Natural killer cell (primary cell): Measurements from ENCODE around the gene GALNT10. TPM values are rescaled to one million over a fixed set of nuclear protein-coding genes. Genes with fewer than 3 reads are reported as not detected.

Experiments used
- ATAC-seq, 3 donors: fragments of 150-1000 bp in 2 of 3; fragments of 200-7000 bp in 1 of 3; cut with Tn5 transposase; 1 replicate in 1 of 3; 2 replicates in 2 of 3; pipeline ENCODE4 v1.10.0; 2021; ENCODE audit warnings: mild to moderate bottlenecking in 2 of 3, moderate library complexity in 2 of 3
- DNase-seq, 2 donors: peaks; one replicate each; pipeline versions ENCODE4 v3.0.0 to v3.0.0-alpha.2; 2013 to 2021; ENCODE audit warnings: mixed read lengths in 1 of 2
- H3K27ac ChIP-seq: one replicate; pipeline ENCODE4 v1.5.1; 2013; ENCODE audit warnings: mild to moderate bottlenecking, low read length
- H3K27me3 ChIP-seq: one replicate; pipeline ENCODE4 v1.6.1; 2013; ENCODE audit warnings: low read length; ENCODE audit not compliant: control insufficient read depth, insufficient read depth
- H3K36me3 ChIP-seq: one replicate; pipeline ENCODE4 v1.6.1; 2013; ENCODE audit warnings: low read length; ENCODE audit not compliant: control insufficient read depth, insufficient read depth
- H3K4me1 ChIP-seq: one replicate; pipeline ENCODE4 v1.6.1; 2013; ENCODE audit warnings: low read length; ENCODE audit not compliant: control insufficient read depth, insufficient read depth
- H3K4me3 ChIP-seq: one replicate; pipeline ENCODE4 v1.5.1; 2013; ENCODE audit warnings: low read length
- H3K9me3 ChIP-seq: one replicate; pipeline ENCODE4 v1.6.1; 2013; ENCODE audit warnings: low read length; ENCODE audit not compliant: control insufficient read depth, insufficient read depth
- H3K27ac Mint-ChIP-seq, 2 donors: one replicate each; pipeline ENCODE4 v1.8.0; 2022; ENCODE audit warnings: mild to moderate bottlenecking in 2 of 2, mixed read lengths in 2 of 2, moderate library complexity in 1 of 2
- H3K27me3 Mint-ChIP-seq, 2 donors: one replicate each; pipeline ENCODE4 v1.8.0; 2022; ENCODE audit warnings: low read depth in 2 of 2, mixed read lengths in 2 of 2
- H3K36me3 Mint-ChIP-seq: one replicate; pipeline ENCODE4 v1.8.0; 2022; ENCODE audit warnings: mixed read lengths
- H3K4me1 Mint-ChIP-seq, 2 donors: one replicate each; pipeline ENCODE4 v1.8.0; 2022; ENCODE audit warnings: mixed read lengths in 2 of 2
- H3K4me3 Mint-ChIP-seq: one replicate; pipeline ENCODE4 v1.8.0; 2022; ENCODE audit warnings: mild to moderate bottlenecking, moderate library complexity, mixed read lengths
- H3K9me3 Mint-ChIP-seq, 2 donors: one replicate each; pipeline ENCODE4 v1.8.0; 2022; ENCODE audit warnings: mixed read lengths in 2 of 2
- CTCF ChIP-seq: fragments of 200-600 bp; IDR thresholded peaks from one replicate; pipeline ENCODE4 v1.8.0; 2022; ENCODE audit warnings: antibody characterized with exemption
- WGBS: methylation state at CpG from one replicate; pipeline ENCODE4 v1.1.7; 2013; ENCODE audit warnings: missing lambda C conversion rate; ENCODE audit not compliant: insufficient coverage; 5-methylcytosine and 5-hydroxymethylcytosine counted together
- intact Hi-C: fragments of 100-400 bp; cut with micrococcal nuclease; formaldehyde crosslinking; loops from one replicate; pipeline ENCODE4 v1.14.2; 2022
- total RNA-seq, 4 donors: library from RNA; stranded (reverse); fragments of 120-200 nt in 1 of 4; gene quantifications; one replicate each; pipeline versions ENCODE4 v1.2.3 to v1.2.4, GENCODE V29; 2013 to 2022

GALNT10 gene
- total RNA-seq, 3 donors from 2014 or later (not counting 1 experiment from before 2014, with no cell fraction given): 77.0 to 92.6 (median 77.6) TPM

GRCh38 chr5:154236536-154237375 is 46.2 kb downstream of the GALNT10 start:
- no peaks in the 10 kb centered on the region for H3K36me3 Mint-ChIP-seq
- WGBS: 63% methylated on average over 7 of the region's 7 CpGs
- TF ChIP-seq CTCF: no peak
- Histone ChIP-seq H3K27me3 (no peaks in the 10 kb centered on the region), H3K4me3 (no peak overlapping the region), H3K9me3 (no peaks in the 10 kb centered on the region), H3K4me1 (peaks cover 21% of the 10 kb centered on the region), H3K27ac (no peak overlapping the region), H3K36me3 (no peaks in the 10 kb centered on the region)
- H3K27me3 Mint-ChIP-seq: no peaks in the 10 kb centered on the region
- peak overlapping the region; percentile 69 to 75 for H3K27ac Mint-ChIP-seq
- no peaks in the 10 kb centered on the region for H3K9me3 Mint-ChIP-seq
- H3K4me3 Mint-ChIP-seq: no peak overlapping the region
- intact Hi-C loops: loop anchor here (5.0 kb wide), 1 partner anchor 39 kb away; no protein-coding TSS in a partner anchor
- ATAC-seq: peak in 1 of 3 donors; percentile 34
- DNase-seq: peak in 1 of 2 donors; percentile 29
- peaks cover 75 to 82% of the 10 kb centered on the region in 2 donors for H3K4me1 Mint-ChIP-seq

DNA sequence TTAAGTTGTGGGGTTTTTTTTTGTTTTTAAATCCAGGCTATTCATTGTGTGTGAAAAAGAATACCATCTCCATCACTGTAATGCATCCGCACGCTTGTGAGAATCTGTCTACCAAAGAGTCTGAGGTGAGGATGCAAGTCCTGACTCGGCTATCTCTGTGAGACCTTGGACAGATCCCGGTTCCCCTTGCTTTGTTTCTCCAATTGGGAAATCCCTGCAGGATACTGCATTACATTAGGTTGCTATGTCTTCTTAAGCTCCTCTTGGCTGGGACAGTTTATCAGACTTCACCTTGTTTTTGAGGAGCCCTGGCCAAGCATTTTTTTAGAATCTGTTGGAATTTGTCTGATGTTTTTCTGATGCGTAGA is 46.8 kb downstream of the GALNT10 start:
- intact Hi-C loops: loop anchor here (5.0 kb wide), 1 partner anchor 40 kb away; no protein-coding TSS in a partner anchor
- no peak for ATAC-seq
- H3K4me1 Mint-ChIP-seq: peaks cover 71 to 79% of the 10 kb centered on the region in 2 donors
- Histone ChIP-seq H3K4me1 (peaks cover 21% of the 10 kb centered on the region), H3K4me3 (no peak overlapping the region), H3K9me3 (no peaks in the 10 kb centered on the region), H3K27me3 (no peaks in the 10 kb centered on the region), H3K27ac (no peak overlapping the region), H3K36me3 (no peaks in the 10 kb centered on the region)
- H3K9me3 Mint-ChIP-seq: no peaks in the 10 kb centered on the region
- H3K27ac Mint-ChIP-seq: peak overlapping the region; percentile 69 to 73
- H3K27me3 Mint-ChIP-seq: no peaks in the 10 kb centered on the region
- TF ChIP-seq CTCF: no peak
- no peak for DNase-seq
- 98% methylated on average over 4 of the region's 5 CpGs for WGBS
- H3K4me3 Mint-ChIP-seq: no peak overlapping the region
- H3K36me3 Mint-ChIP-seq: no peaks in the 10 kb centered on the region

DNA sequence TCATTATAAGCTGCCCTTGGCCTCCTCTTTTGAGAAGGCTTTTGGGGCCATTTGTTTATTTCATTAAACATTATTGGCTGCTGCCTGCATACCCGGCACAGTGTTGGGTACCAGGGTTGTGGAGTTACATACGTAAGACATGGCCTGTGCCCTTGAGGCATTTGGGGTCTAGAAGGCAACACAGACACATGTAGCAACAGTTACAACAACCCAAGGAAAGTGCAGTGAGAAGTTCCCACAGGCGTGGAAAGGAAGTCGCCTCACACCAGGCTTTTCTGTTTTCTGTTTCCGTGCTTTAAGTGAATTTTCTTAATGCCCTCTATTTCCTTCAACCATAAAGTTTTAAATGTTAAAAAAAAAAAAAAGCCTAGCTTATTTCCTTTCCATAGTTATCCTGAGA is 47.4 kb downstream of the GALNT10 start:
- Histone ChIP-seq H3K9me3 (no peaks in the 10 kb centered on the region), H3K36me3 (no peaks in the 10 kb centered on the region), H3K4me1 (peaks cover 21% of the 10 kb centered on the region), H3K27me3 (no peaks in the 10 kb centered on the region), H3K4me3 (no peak overlapping the region), H3K27ac (no peak overlapping the region)
- Mint-ChIP-seq H3K27me3 (no peaks in the 10 kb centered on the region), H3K9me3 (no peaks in the 10 kb centered on the region), H3K36me3 (no peaks in the 10 kb centered on the region), H3K4me3 (no peak overlapping the region), H3K27ac (peak overlapping the region; percentile 69 to 73), H3K4me1 (peaks cover 74 to 81% of the 10 kb centered on the region in 2 donors)
- DNase-seq (no peak), ATAC-seq (peak in 2 of 3 donors; percentile 38 to 52)
- intact Hi-C loops: loop anchor here (5.0 kb wide), 1 partner anchor 41 kb away; no protein-coding TSS in a partner anchor
- no peak for TF ChIP-seq CTCF
- whole genome bisulfite sequencing: 60% methylated on average over 5 of the region's 5 CpGs
